Umbilical cord (tissue), 2 donors: ENCODE measurements around the gene KCNQ4. TPM values are rescaled to one million over a fixed set of nuclear protein-coding genes. Genes with fewer than 3 reads are reported as not detected.

Experiments used
- DNase-seq: peaks from one replicate; pipeline ENCODE4 v3.0.0-alpha.2; 2015; ENCODE audit warnings: low spot score
- total RNA-seq: library from RNA; depleted of rRNA; stranded (reverse); fragments of >200 nt; gene quantifications from one replicate; pipeline ENCODE4 v1.2.3, GENCODE V29; 2014; ENCODE audit warnings: low replicate concordance; ENCODE audit not compliant: insufficient read depth

Gene KCNQ4
- total RNA-seq, 1 donor from 2014 or later: 3.4 TPM

- no peak for DNase-seq
These were observed 11.6 kb downstream of the KCNQ4 start for GRCh38 chr1:40794974-40795715.

- DNase-seq: no peak
These were observed 12.4 kb downstream of the KCNQ4 start for GRCh38 chr1:40795811-40796586.

- DNase-seq: no peak
These were observed 13.5 kb downstream of the KCNQ4 start for GRCh38 chr1:40796939-40797667.

GRCh38 chr1:40797668-40798010 lies 14.1 kb downstream of the KCNQ4 start:
- no peak for DNase-seq

- no peak for DNase-seq
These were observed 15.0 kb downstream of the KCNQ4 start for GRCh38 chr1:40798366-40799281.

GRCh38 chr1:40799351-40799867 lies 15.8 kb downstream of the KCNQ4 start:
- DNase-seq: no peak

GRCh38 chr1:40801742-40802077 lies 18.1 kb downstream of the KCNQ4 start:
- no peak for DNase-seq

GRCh38 chr1:40802078-40802741 lies 18.6 kb downstream of the KCNQ4 start:
- DNase-seq: peak; percentile 65

- no peak for DNase-seq
These were observed 19.1 kb downstream of the KCNQ4 start for GRCh38 chr1:40802742-40803113.

GRCh38 chr1:40803447-40803846 lies 19.9 kb downstream of the KCNQ4 start:
- no peak for DNase-seq

GRCh38 chr1:40803902-40804301 lies 20.3 kb downstream of the KCNQ4 start:
- DNase-seq: no peak

- DNase-seq: no peak
These were observed 22.7 kb downstream of the KCNQ4 start for GRCh38 chr1:40806240-40806639.

GRCh38 chr1:40806731-40807695 lies 23.4 kb downstream of the KCNQ4 start:
- peak; percentile 88 for DNase-seq

- DNase-seq: no peak
These were observed 24.4 kb downstream of the KCNQ4 start for GRCh38 chr1:40808002-40808401.

- DNase-seq: no peak
These were observed 24.9 kb downstream of the KCNQ4 start for GRCh38 chr1:40808444-40808843.

- no peak for DNase-seq
These were observed 25.3 kb downstream of the KCNQ4 start for GRCh38 chr1:40808909-40809308.

- no peak for DNase-seq
These were observed 27.3 kb downstream of the KCNQ4 start for GRCh38 chr1:40810927-40811326.

- DNase-seq: no peak
These were observed 31.8 kb downstream of the KCNQ4 start for GRCh38 chr1:40815420-40815819.

GRCh38 chr1:40817791-40818263 lies 34.2 kb downstream of the KCNQ4 start:
- DNase-seq: no peak
